ENCODE data around the gene MPZL1.

DNA sequence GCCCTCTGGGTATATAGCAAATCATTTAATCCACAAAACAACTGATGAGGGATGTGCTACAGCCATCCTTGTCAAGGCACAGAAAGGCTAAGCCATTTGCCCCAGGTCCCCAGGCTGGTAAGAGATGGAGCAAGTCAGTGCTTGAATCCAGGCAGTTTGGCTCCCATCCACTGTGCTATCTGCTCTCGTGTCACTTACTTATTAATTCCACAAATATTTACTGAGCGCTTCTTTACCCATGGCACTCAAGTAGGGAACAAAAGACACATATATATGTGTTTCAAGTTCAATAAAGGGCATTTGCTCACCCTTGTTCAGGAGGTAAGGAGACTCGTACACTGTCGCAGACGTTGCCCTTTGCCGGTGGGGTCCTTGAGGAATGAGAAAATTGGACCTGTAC is 38.6 kb upstream of the MPZL1 start:
- TF ChIP-seq, protein P1, sequence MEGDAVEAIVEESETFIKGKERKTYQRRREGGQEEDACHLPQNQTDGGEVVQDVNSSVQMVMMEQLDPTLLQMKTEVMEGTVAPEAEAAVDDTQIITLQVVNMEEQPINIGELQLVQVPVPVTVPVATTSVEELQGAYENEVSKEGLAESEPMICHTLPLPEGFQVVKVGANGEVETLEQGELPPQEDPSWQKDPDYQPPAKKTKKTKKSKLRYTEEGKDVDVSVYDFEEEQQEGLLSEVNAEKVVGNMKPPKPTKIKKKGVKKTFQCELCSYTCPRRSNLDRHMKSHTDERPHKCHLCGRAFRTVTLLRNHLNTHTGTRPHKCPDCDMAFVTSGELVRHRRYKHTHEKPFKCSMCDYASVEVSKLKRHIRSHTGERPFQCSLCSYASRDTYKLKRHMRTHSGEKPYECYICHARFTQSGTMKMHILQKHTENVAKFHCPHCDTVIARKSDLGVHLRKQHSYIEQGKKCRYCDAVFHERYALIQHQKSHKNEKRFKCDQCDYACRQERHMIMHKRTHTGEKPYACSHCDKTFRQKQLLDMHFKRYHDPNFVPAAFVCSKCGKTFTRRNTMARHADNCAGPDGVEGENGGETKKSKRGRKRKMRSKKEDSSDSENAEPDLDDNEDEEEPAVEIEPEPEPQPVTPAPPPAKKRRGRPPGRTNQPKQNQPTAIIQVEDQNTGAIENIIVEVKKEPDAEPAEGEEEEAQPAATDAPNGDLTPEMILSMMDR (IDR thresholded peaks at IDR 0.05; ENCODE audit: low read depth, low read length, missing input control) = no peak
- TF ChIP-seq JUND (IDR thresholded peaks at IDR 0.05) (no peak), YY1 (IDR thresholded peaks at IDR 0.05) (no peak), RAD21 (IDR thresholded peaks at IDR 0.05) (no peak), TAF1 (conservative IDR thresholded peaks at IDR 0.05) (no peak), RXRA (IDR thresholded peaks at IDR 0.05) (no peak), HNF4A (conservative IDR thresholded peaks at IDR 0.05) (no peak), EGR1 (IDR thresholded peaks at IDR 0.05; ENCODE audit: low read depth in 2 of 2) (no peak), FOXA1 (IDR thresholded peaks at IDR 0.05) (no peak), FOXA2 (IDR thresholded peaks at IDR 0.05) (no peak)
- TF ChIP-seq, protein P2, sequence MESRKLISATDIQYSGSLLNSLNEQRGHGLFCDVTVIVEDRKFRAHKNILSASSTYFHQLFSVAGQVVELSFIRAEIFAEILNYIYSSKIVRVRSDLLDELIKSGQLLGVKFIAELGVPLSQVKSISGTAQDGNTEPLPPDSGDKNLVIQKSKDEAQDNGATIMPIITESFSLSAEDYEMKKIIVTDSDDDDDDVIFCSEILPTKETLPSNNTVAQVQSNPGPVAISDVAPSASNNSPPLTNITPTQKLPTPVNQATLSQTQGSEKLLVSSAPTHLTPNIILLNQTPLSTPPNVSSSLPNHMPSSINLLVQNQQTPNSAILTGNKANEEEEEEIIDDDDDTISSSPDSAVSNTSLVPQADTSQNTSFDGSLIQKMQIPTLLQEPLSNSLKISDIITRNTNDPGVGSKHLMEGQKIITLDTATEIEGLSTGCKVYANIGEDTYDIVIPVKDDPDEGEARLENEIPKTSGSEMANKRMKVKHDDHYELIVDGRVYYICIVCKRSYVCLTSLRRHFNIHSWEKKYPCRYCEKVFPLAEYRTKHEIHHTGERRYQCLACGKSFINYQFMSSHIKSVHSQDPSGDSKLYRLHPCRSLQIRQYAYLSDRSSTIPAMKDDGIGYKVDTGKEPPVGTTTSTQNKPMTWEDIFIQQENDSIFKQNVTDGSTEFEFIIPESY (IDR thresholded peaks at IDR 0.05) = no peak
- TF ChIP-seq, protein P3, sequence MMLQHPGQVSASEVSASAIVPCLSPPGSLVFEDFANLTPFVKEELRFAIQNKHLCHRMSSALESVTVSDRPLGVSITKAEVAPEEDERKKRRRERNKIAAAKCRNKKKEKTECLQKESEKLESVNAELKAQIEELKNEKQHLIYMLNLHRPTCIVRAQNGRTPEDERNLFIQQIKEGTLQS (IDR thresholded peaks at IDR 0.05) = no peak
- TF ChIP-seq, protein P4, sequence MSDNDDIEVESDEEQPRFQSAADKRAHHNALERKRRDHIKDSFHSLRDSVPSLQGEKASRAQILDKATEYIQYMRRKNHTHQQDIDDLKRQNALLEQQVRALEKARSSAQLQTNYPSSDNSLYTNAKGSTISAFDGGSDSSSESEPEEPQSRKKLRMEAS (IDR thresholded peaks at IDR 0.05) = no peak
- TF ChIP-seq, protein P5, sequence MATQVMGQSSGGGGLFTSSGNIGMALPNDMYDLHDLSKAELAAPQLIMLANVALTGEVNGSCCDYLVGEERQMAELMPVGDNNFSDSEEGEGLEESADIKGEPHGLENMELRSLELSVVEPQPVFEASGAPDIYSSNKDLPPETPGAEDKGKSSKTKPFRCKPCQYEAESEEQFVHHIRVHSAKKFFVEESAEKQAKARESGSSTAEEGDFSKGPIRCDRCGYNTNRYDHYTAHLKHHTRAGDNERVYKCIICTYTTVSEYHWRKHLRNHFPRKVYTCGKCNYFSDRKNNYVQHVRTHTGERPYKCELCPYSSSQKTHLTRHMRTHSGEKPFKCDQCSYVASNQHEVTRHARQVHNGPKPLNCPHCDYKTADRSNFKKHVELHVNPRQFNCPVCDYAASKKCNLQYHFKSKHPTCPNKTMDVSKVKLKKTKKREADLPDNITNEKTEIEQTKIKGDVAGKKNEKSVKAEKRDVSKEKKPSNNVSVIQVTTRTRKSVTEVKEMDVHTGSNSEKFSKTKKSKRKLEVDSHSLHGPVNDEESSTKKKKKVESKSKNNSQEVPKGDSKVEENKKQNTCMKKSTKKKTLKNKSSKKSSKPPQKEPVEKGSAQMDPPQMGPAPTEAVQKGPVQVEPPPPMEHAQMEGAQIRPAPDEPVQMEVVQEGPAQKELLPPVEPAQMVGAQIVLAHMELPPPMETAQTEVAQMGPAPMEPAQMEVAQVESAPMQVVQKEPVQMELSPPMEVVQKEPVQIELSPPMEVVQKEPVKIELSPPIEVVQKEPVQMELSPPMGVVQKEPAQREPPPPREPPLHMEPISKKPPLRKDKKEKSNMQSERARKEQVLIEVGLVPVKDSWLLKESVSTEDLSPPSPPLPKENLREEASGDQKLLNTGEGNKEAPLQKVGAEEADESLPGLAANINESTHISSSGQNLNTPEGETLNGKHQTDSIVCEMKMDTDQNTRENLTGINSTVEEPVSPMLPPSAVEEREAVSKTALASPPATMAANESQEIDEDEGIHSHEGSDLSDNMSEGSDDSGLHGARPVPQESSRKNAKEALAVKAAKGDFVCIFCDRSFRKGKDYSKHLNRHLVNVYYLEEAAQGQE (IDR thresholded peaks at IDR 0.05) = no peak

Data from liver (tissue), 3 donors.